Stimulated activated CD8-positive, alpha-beta memory T cell treated with anti-CD3 and anti-CD28 coated beads, Interleukin-2, amount 100 ng/mL, for 48 hours (primary cell): ENCODE measurements around the gene MT1H.
A peak's percentile ranks its signal among the peaks of the same experiment; 100 is the strongest.
"Not testable (repeated sequence)": the region's sequence is repeated elsewhere in the genome, so short reads cannot be mapped to it uniquely, and the experiment has no call there.

Experiments
- DNase-seq, 2 donors: peaks; one replicate each; pipeline ENCODE4 v3.0.0-alpha.2; 2020; ENCODE audit warnings: low read depth in 2 of 2

Gene MT1H

GRCh38 chr16:56684926-56685590, 15.4 kb downstream of the MT1H start:
- DNase-seq, result no peak

- no peak for DNase-seq
Measured at GRCh38 chr16:56686758-56687157, 17.1 kb downstream of the MT1H start.

GRCh38 chr16:56688762-56689161, 19.1 kb downstream of the MT1H start:
- DNase-seq, result no peak

DNA sequence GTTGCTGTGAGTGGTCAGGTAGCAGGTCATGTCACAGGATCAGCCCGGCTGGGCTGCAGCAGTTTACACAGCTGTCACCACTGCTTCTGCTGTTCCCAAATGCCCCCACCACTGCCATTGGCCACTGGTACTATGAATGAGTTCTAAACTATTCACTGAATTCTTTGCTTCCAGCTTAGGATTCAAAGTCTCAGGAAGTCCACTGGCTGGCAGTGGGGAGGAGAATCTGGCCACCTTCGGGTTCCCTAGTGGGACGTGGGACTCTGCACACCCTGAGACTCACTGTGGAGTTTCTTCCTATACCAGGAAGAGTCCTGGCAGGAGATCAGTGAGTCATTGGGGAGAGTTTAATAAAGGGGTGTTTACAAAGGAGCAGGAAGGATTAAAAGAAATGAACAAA, 19.6 kb downstream of the MT1H start:
- no peak for DNase-seq

- no peak for DNase-seq
Measured at GRCh38 chr16:56690420-56691122, 21.0 kb downstream of the MT1H start.

DNA sequence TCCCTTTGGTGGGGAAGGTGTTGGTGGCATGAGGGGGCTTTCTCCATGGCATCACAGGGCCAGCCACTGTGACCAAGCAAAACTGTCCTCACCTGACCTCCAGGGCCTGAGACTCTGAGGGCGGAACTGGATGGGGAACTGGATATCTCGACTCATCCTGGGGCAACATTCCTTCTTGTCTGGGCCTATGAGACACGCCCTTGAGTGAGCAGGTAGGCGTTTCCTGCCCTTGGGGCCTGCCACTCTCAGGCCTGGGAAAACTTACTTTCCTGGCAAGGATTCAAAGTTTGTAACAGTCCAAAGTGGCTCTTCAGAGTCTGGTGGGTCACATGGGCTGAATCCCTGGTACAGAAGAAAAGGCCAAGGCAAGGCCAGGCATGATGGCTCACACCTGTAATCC, 22.3 kb downstream of the MT1H start:
- no peak for DNase-seq

DNA sequence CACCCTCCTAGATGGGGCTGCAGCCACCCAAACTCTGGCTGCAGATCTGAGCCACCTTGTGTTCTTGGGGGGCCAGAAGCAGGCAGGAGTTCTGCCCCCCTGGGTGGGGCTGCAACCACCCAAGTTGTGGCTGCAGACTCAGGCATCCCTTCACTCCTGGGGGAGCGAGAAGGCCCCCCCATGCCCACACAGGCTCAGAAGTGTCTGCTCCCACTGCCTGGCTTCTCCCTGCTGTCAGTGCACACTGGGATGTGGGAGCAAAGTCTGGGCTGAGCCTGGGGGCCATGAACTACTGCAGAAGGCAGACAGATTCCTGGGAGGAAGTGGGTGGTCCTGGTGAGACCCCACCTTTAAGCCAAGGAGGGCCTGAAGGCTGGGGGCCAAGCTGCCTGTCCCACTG, 25.6 kb downstream of the MT1H start:
- no peak for DNase-seq

- no peak for DNase-seq
Measured at GRCh38 chr16:56697456-56698155, 28.0 kb downstream of the MT1H start.

GRCh38 chr16:56700195-56700594, 30.6 kb downstream of the MT1H start:
- DNase-seq, result no peak

- DNase-seq, result no peak
Measured at GRCh38 chr16:56700631-56701030, 31.0 kb downstream of the MT1H start.

DNA sequence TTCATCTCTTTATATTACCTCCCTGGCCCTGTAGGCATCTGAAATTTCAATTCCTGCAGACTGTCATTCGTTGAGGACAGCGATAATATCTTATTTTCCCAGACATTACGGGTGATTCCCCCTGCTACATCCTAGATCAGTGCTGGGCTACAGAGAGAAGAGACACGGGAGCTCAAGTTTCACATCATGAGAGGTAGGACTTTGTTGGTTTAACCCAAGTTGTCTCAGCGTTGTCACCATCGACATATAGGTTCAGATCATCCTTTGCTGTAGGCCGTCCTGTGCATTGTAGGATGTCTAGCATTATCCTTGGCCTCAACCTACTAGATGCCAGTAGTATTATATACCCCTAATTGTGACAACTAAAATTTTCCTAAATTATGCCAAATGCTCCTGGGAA, 31.9 kb downstream of the MT1H start:
- no peak for DNase-seq

GRCh38 chr16:56702836-56703235, 33.2 kb downstream of the MT1H start:
- no peak for DNase-seq

DNA sequence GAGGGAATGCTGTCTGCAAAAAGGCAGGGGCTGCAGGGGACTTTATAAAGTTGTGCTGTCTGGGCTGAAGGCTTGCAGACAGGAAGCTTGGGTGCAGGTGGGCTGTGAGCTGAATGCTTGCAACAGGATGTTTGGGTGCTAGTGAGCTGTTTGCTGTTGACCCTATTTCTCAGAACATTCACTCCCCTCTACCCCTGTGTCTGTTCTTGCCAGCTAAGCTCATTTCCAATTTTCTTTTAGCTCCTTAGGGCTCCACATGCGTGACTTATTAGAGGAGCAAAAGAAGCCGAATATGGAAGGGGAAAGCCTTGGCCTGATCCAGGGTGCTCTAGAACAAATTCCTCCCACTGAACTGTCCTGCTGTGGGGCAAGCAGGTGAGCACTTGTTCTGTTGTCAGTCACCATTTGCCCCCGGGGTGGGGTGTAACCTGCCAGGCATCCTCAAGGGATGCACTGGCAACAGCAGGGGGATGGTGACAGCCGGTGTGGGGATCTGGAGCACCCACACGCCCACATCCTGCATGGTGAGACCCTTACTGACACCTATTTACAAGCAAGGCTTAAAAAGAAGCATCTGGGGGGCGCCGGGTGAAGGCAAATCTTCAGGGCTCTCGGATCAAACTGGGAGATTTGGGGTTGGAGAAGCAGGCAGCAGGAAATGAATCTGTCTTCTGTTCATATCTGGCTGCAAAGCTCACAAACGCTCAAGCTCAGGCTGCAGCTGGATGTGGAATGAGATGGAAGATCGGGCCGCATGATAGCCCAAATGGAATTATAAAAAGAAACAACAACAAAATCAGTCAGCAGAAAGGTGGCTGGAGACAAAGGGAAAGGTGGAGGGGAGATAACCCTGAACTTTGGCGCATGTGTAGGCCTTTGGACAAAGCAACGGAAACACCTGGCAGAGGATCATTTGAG, 39.2 kb downstream of the MT1H start:
- DNase-seq, result peak in 1 of 2 donors; percentile 13

- DNase-seq, result no peak
Measured at GRCh38 chr16:56709443-56710040, 39.9 kb downstream of the MT1H start.

GRCh38 chr16:56710181-56710737, 40.6 kb downstream of the MT1H start:
- no peak for DNase-seq

GRCh38 chr16:56711862-56712261, 42.2 kb downstream of the MT1H start:
- no peak for DNase-seq

GRCh38 chr16:56713794-56714193, 44.2 kb downstream of the MT1H start:
- DNase-seq, result no peak

GRCh38 chr16:56715126-56715525, 45.5 kb downstream of the MT1H start:
- DNase-seq, result no peak

DNA sequence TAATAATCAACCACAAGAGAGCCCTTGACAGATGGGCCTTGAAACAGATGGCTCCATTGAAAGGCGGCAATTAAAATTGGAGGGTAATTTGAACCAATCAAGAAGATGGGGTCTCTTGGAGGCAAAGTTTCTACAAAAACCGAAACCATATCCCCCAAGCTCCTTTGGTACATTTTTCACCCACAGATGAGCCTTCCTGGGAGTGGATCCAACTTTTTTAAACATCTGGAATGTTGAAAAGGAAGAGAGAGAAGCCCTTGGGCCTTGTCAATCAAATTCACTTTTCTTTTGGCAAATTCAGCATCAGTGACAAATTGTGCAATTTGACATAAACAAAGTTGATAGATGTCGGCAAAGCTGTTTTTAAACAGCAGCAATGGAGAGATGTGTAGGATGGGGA, 47.1 kb downstream of the MT1H start:
- no peak for DNase-seq

GRCh38 chr16:56717532-56717931, 47.9 kb downstream of the MT1H start:
- not testable (repeated sequence) for DNase-seq
